ENCODE data around the gene SUPT5H. TPM values are rescaled to one million over a fixed set of nuclear protein-coding genes. Genes with fewer than 3 reads are reported as not detected.

The SUPT5H gene
- total and polyA plus RNA-seq, 2 of the 13 experiments (the other 11 are each of a cell fraction or from before 2014, with no cell fraction given), result 48.2 to 51.7 TPM

DNA sequence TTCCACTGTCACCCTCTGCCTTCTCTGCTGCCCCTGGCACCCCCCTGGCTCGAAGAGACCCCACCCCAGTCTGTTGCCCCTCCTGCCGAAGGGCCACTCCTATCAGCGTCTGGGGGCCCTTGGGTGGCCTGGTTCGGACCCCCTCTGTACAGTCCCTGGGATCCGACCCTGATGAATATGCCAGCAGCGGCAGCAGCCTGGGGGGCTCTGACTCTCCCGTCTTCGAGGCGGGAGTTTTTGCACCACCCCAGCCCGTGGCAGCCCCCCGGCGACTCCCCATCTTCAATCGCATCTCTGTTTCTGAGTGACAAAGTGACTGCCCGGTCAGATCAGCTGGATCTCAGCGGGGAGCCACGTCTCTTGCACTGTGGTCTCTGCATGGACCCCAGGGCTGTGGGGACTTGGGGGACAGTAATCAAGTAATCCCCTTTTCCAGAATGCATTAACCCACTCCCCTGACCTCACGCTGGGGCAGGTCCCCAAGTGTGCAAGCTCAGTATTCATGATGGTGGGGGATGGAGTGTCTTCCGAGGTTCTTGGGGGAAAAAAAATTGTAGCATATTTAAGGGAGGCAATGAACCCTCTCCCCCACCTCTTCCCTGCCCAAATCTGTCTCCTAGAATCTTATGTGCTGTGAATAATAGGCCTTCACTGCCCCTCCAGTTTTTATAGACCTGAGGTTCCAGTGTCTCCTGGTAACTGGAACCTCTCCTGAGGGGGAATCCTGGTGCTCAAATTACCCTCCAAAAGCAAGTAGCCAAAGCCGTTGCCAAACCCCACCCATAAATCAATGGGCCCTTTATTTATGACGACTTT is 36.8 kb upstream of the SUPT5H start (continued):
- peak; percentile 7 for TF ChIP-seq RBM39 (IDR thresholded peaks at IDR 0.05; ENCODE audit: low read depth, low read length, poor library complexity, severe bottlenecking)
- peak; percentile 8; the same call in 1 of the 2 replicates for TF ChIP-seq ZFX (CRISPR knock-in tag; IDR thresholded peaks at IDR 0.05; ENCODE audit: low read depth)
- TF ChIP-seq FIP1L1 (IDR thresholded peaks at IDR 0.05; ENCODE audit: borderline replicate concordance, insufficient read depth, low read depth, low read length), result no peak
- no peak for TF ChIP-seq ZNF138 (CRISPR knock-in tag; IDR thresholded peaks at IDR 0.05; ENCODE audit: low read depth)

GRCh38 chr19:39409208-39410016 is 36.0 kb upstream of the SUPT5H start:
- FAIRE-seq (no peak), DNase-seq (ENCODE audit: low spot score) (peak; percentile 61), ATAC-seq (no peak)
- Histone ChIP-seq H3K9ac (ENCODE audit: insufficient read depth, low read depth, low read length) (peak overlapping the region; percentile 92), H3K4me2 (ENCODE audit: low read depth, low read length) (peak overlapping the region; percentile 96), H3K27ac (ENCODE audit: extremely low read length, insufficient read depth, low read length) (peak overlapping the region; percentile 81), H3K79me2 (ENCODE audit: insufficient read depth, low read length) (peaks cover 39% of the 10 kb centered on the region), H3K4me1 (ENCODE audit: insufficient read depth, low read length) (peaks cover 47% of the 10 kb centered on the region), H3K36me3 (replicated peaks in 1 of 2; ENCODE audit: control insufficient read depth in 1 of 2, insufficient read depth in 2 of 2, low read length in 2 of 2) (peaks cover 0 to 3% of the 10 kb centered on the region in 2 experiments; a peak in 1 of 5 replicates), H3K27me3 (ENCODE audit: control insufficient read depth in 1 of 2, insufficient read depth in 2 of 2, low read length in 2 of 2) (no peaks in the 10 kb centered on the region; a peak in 1 of 5 replicates), H2AFZ (ENCODE audit: low read length) (no peak overlapping the region), H3K4me3 (replicated peaks in 1 of 3; ENCODE audit: insufficient read depth in 1 of 3, low read depth in 2 of 3, low read length in 3 of 3) (peak overlapping the region; percentile 97 to 98 (median 97)), H4K20me1 (ENCODE audit: insufficient read depth, low read length) (peaks cover 20% of the 10 kb centered on the region; the same call in 1 of the 2 replicates), H3K9me3 (ENCODE audit: low read length) (no peaks in the 10 kb centered on the region)
- POLR2A ChIA-PET, result interaction anchor here (2.2 to 5.8 kb wide), 3 partner anchors 12 to 27 kb away, joined by 15 to 117 read pairs (median 43); partner anchors contain the start of genes MED29, PAF1 and RPS16
- WGBS (ENCODE audit: low lambda C conversion rate), result 8% methylated on average over 10 of the region's 52 CpGs
- CTCF ChIA-PET (ENCODE audit: low intra/inter-chr PET ratio, low total read pairs), result interaction anchor here (5.1 kb wide), 1 partner anchor 12 kb away, joined by 127 read pairs; no protein-coding TSS in a partner anchor
- in situ Hi-C loops (cut with HindIII; ENCODE audit: extremely low pct_ligation_motif_present, low pct_unique_long_range_greater_than_20kb), result no loop called here
- intact Hi-C loops (cut with micrococcal nuclease; ENCODE audit: unreplicated experiment), result loop anchor here (5.0 to 10.0 kb wide), 3 partner anchors 67 to 287 kb away; partner anchors contain the start of genes EID2B and SAMD4B
- no TSS peak for BruUV-seq (replicated peaks)
- TF ChIP-seq, protein P1, sequence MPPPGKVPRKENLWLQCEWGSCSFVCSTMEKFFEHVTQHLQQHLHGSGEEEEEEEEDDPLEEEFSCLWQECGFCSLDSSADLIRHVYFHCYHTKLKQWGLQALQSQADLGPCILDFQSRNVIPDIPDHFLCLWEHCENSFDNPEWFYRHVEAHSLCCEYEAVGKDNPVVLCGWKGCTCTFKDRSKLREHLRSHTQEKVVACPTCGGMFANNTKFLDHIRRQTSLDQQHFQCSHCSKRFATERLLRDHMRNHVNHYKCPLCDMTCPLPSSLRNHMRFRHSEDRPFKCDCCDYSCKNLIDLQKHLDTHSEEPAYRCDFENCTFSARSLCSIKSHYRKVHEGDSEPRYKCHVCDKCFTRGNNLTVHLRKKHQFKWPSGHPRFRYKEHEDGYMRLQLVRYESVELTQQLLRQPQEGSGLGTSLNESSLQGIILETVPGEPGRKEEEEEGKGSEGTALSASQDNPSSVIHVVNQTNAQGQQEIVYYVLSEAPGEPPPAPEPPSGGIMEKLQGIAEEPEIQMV (CRISPR knock-in tag; IDR thresholded peaks at IDR 0.05; ENCODE audit: low read depth), result no peak
- TF ChIP-seq PHB2 (IDR thresholded peaks at IDR 0.05; ENCODE audit: partially characterized antibody) (no peak), ZNF724P (CRISPR knock-in tag; IDR thresholded peaks at IDR 0.05; ENCODE audit: borderline replicate concordance) (peak; percentile 75; the same call in 1 of the 2 replicates), MLLT10 (CRISPR knock-in tag; IDR thresholded peaks at IDR 0.05) (no peak), KDM5B (CRISPR knock-in tag; IDR thresholded peaks at IDR 0.05; ENCODE audit: borderline replicate concordance) (no peak), TARDBP (CRISPR knock-in tag; IDR thresholded peaks at IDR 0.05) (peak; percentile 49; the same call in 1 of the 2 replicates), ATF6 (CRISPR knock-in tag; conservative IDR thresholded peaks at IDR 0.05) (no peak), PAX8 (CRISPR knock-in tag; IDR thresholded peaks at IDR 0.05; ENCODE audit: borderline replicate concordance) (no peak), ZNF138 (CRISPR knock-in tag; IDR thresholded peaks at IDR 0.05; ENCODE audit: low read depth) (no peak), EHMT2 (IDR thresholded peaks at IDR 0.05; ENCODE audit: borderline replicate concordance, low read depth, low read length) (no peak)
- TF ChIP-seq, protein P2, sequence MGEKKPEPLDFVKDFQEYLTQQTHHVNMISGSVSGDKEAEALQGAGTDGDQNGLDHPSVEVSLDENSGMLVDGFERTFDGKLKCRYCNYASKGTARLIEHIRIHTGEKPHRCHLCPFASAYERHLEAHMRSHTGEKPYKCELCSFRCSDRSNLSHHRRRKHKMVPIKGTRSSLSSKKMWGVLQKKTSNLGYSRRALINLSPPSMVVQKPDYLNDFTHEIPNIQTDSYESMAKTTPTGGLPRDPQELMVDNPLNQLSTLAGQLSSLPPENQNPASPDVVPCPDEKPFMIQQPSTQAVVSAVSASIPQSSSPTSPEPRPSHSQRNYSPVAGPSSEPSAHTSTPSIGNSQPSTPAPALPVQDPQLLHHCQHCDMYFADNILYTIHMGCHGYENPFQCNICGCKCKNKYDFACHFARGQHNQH (CRISPR knock-in tag; IDR thresholded peaks at IDR 0.05), result peak; percentile 62
